ENCODE results near the gene RXFP4. TPM values are rescaled to one million over a fixed set of nuclear protein-coding genes. Genes with fewer than 3 reads are reported as not detected.

The RXFP4 gene
- total and polyA plus RNA-seq, 3 donors from 2014 or later: 0.37 to 1.1 TPM; not detected in 1

- 75 to 77% methylated on average over 11 of the region's 11 CpGs for WGBS, 2 donors
- peaks cover 19% of the 10 kb centered on the region for H3K4me1 ChIP-seq
- no peak overlapping the region for H3K27ac ChIP-seq
- no peak overlapping the region for H3K4me3 ChIP-seq
- no peaks in the 10 kb centered on the region for H3K9me3 ChIP-seq
- TF ChIP-seq CTCF (IDR thresholded peaks at IDR 0.05): no peak
- no peak for TF ChIP-seq POLR2A (IDR thresholded peaks at IDR 0.05)
- DNase-seq: peak; percentile 48
- H3K27me3 ChIP-seq: no peaks in the 10 kb centered on the region
- no peaks in the 10 kb centered on the region for H3K36me3 ChIP-seq (ENCODE audit: low read depth, missing control alignments)
- intact Hi-C loops (cut with DNase I; ENCODE audit: low total_unique reads): no loop called here
Measured at GRCh38 chr1:155970531-155971167, 29.2 kb downstream of the RXFP4 start.

- H3K4me1 ChIP-seq: peaks cover 29% of the 10 kb centered on the region
- intact Hi-C loops (cut with DNase I; ENCODE audit: low total_unique reads): no loop called here
- no peak for DNase-seq
- H3K36me3 ChIP-seq (ENCODE audit: low read depth, missing control alignments): no peaks in the 10 kb centered on the region
- H3K27ac ChIP-seq: no peak overlapping the region
- no peak overlapping the region for H3K4me3 ChIP-seq
- TF ChIP-seq CTCF (IDR thresholded peaks at IDR 0.05) (no peak), POLR2A (IDR thresholded peaks at IDR 0.05) (no peak)
- H3K9me3 ChIP-seq: no peaks in the 10 kb centered on the region
- H3K27me3 ChIP-seq: no peaks in the 10 kb centered on the region
- WGBS, 2 donors: 87 to 88% methylated on average over 4 to 9 of the region's 9 CpGs
Measured at GRCh38 chr1:155971910-155972809, 30.7 kb downstream of the RXFP4 start.

- Histone ChIP-seq H3K9me3 (no peaks in the 10 kb centered on the region), H3K36me3 (ENCODE audit: low read depth, missing control alignments) (no peaks in the 10 kb centered on the region), H3K4me1 (peaks cover 25% of the 10 kb centered on the region), H3K27ac (no peak overlapping the region), H3K4me3 (no peak overlapping the region), H3K27me3 (no peaks in the 10 kb centered on the region)
- no peak for DNase-seq
- 82 to 91% methylated on average over 3 of the region's 3 CpGs for WGBS, 2 donors
- intact Hi-C loops (cut with DNase I; ENCODE audit: low total_unique reads): no loop called here
- TF ChIP-seq CTCF (IDR thresholded peaks at IDR 0.05) (no peak), POLR2A (IDR thresholded peaks at IDR 0.05) (no peak)
Measured at GRCh38 chr1:155973723-155974122, 32.3 kb downstream of the RXFP4 start.

- no peaks in the 10 kb centered on the region for H3K9me3 ChIP-seq
- H3K4me3 ChIP-seq: no peak overlapping the region
- no peak overlapping the region for H3K27ac ChIP-seq
- TF ChIP-seq CTCF (IDR thresholded peaks at IDR 0.05): no peak
- no peak for TF ChIP-seq POLR2A (IDR thresholded peaks at IDR 0.05)
- no peaks in the 10 kb centered on the region for H3K36me3 ChIP-seq (ENCODE audit: low read depth, missing control alignments)
- 48 to 54% methylated on average over 13 of the region's 13 CpGs for WGBS, 2 donors
- peaks cover 32% of the 10 kb centered on the region for H3K4me1 ChIP-seq
- no peaks in the 10 kb centered on the region for H3K27me3 ChIP-seq
- intact Hi-C loops (cut with DNase I; ENCODE audit: low total_unique reads): no loop called here
- DNase-seq: no peak
Measured at GRCh38 chr1:155974208-155975115, 33.0 kb downstream of the RXFP4 start.

Measured in testis (tissue), 3 donors.